WTC11 (cell line): ENCODE results near the gene SUCLA2. TPM values are rescaled to one million over a fixed set of nuclear protein-coding genes. Genes with fewer than 3 reads are reported as not detected.

Experiments
- ATAC-seq: fragments of 200-7000 bp; cut with Tn5 transposase; 2 replicates; pipeline ENCODE4 v1.10.0; 2021; ENCODE audit warnings: mild to moderate bottlenecking, moderate library complexity
- CTCF ChIA-PET: fragments of 300-600 bp; sonication (Branson Sonifier 250); formaldehyde crosslinking; loops from one replicate; lab custom pipeline; 2021; ENCODE audit warnings: antibody characterized with exemption; lab: Charles Lee
- POLR2A ChIA-PET: fragments of 350-600 bp; sonication (Branson Sonifier 250); formaldehyde crosslinking; loops from one replicate; lab custom pipeline; 2021; ENCODE audit warnings: antibody characterized with exemption; lab: Charles Lee
- DNase-seq: peaks from one replicate; pipeline ENCODE4 v3.0.0; 2021; ENCODE audit warnings: low spot score
- H3K27ac Mint-ChIP-seq: 2 replicates; pipeline ENCODE4 v1.8.0; 2021; ENCODE audit warnings: mixed read lengths
- H3K27me3 Mint-ChIP-seq: 2 replicates; pipeline ENCODE4 v1.8.0; 2021; ENCODE audit warnings: low read depth, mild to moderate bottlenecking, moderate library complexity, mixed read lengths
- H3K36me3 Mint-ChIP-seq: 2 replicates; pipeline ENCODE4 v1.8.0; 2021; ENCODE audit warnings: mixed read lengths
- H3K4me1 Mint-ChIP-seq: 2 replicates; pipeline ENCODE4 v1.8.0; 2022; ENCODE audit warnings: mixed read lengths
- H3K4me3 Mint-ChIP-seq: 2 replicates; pipeline ENCODE4 v1.8.0; 2021; ENCODE audit warnings: mild to moderate bottlenecking, moderate library complexity, mixed read lengths
- H3K9me3 Mint-ChIP-seq: 2 replicates; pipeline ENCODE4 v1.8.0; 2021; ENCODE audit warnings: mixed read lengths
- AFF4 ChIP-seq: sonication (generic); formaldehyde crosslinking; IDR thresholded peaks from 2 replicates; pipeline ENCODE4 v1.8.1; 2023; ENCODE audit warnings: mild to moderate bottlenecking, missing genetic modification reagents, borderline replicate concordance
- CTCF ChIP-seq: fragments of 200-600 bp; IDR thresholded peaks from 2 replicates; pipeline ENCODE4 v1.8.0; 2022; ENCODE audit warnings: antibody characterized with exemption
- E2F5 ChIP-seq: sonication (generic); formaldehyde crosslinking; IDR thresholded peaks from 2 replicates; pipeline ENCODE4 v1.8.1; 2022; ENCODE audit warnings: mild to moderate bottlenecking, moderate library complexity, missing genetic modification reagents
- ESRRA ChIP-seq: sonication (generic); formaldehyde crosslinking; IDR thresholded peaks from 2 replicates; pipeline ENCODE4 v1.8.1; 2022; ENCODE audit warnings: mild to moderate bottlenecking, missing genetic modification reagents, borderline replicate concordance
- GTF2I ChIP-seq: fragments of 250-450 bp; sonication (Bioruptor Pico); conservative IDR thresholded peaks from 2 replicates; pipeline ENCODE4 v1.4.0; 2021; ENCODE audit warnings: mild to moderate bottlenecking
- NFATC4 ChIP-seq: fragments of 250-450 bp; sonication (Bioruptor Pico); IDR thresholded peaks from 2 replicates; pipeline ENCODE4 v1.9.0; 2021; ENCODE audit warnings: mild to moderate bottlenecking
- NFYB ChIP-seq: sonication (generic); formaldehyde crosslinking; conservative IDR thresholded peaks from 2 replicates; pipeline ENCODE4 v1.8.0; 2022; ENCODE audit warnings: low read depth, missing genetic modification reagents
- ZNF219 ChIP-seq: sonication (generic); formaldehyde crosslinking; IDR thresholded peaks from 2 replicates; pipeline ENCODE4 v1.8.0; 2023; ENCODE audit warnings: missing genetic modification reagents, mild to moderate bottlenecking, borderline replicate concordance
- ZNF281 ChIP-seq: sonication (generic); formaldehyde crosslinking; IDR thresholded peaks from 2 replicates; pipeline ENCODE4 v1.8.0; 2023; ENCODE audit warnings: mild to moderate bottlenecking, missing genetic modification reagents
- ZNF423 ChIP-seq: fragments of 250-450 bp; sonication (Bioruptor Pico); IDR thresholded peaks from 2 replicates; pipeline ENCODE4 v2.1.2; 2022; ENCODE audit warnings: mild to moderate bottlenecking, moderate library complexity
- ZNF532 ChIP-seq: fragments of 250-450 bp; sonication (Bioruptor Pico); IDR thresholded peaks from 2 replicates; pipeline ENCODE4 v1.9.0; 2021; ENCODE audit warnings: mild to moderate bottlenecking, borderline replicate concordance
- total RNA-seq: library from RNA; stranded (reverse); gene quantifications from 3 replicates; pipeline ENCODE4 v1.2.3, GENCODE V29; 2021

SUCLA2 gene
- total RNA-seq, 1 experiment from 2014 or later, result 66.8 TPM

GRCh38 chr13:47904241-47904640 is 96.8 kb downstream of the SUCLA2 start (continued):
- TF ChIP-seq ZNF532 (CRISPR knock-in tag), result no peak
- TF ChIP-seq ZNF423, result no peak

GRCh38 chr13:47903836-47904235 is 97.2 kb downstream of the SUCLA2 start:
- no peak for TF ChIP-seq GTF2I
- H3K4me1 Mint-ChIP-seq, result peaks cover 8% of the 10 kb centered on the region
- H3K4me3 Mint-ChIP-seq, result no peak overlapping the region
- DNase-seq (no peak), ATAC-seq (no peak)
- ChIA-PET POLR2A (interaction anchor here (0.6 kb wide), 1 partner anchor 776 kb away, joined by 4 read pairs; no protein-coding TSS in a partner anchor), CTCF (interaction anchor here (0.7 kb wide), 1 partner anchor 568 kb away, joined by 4 read pairs; no protein-coding TSS in a partner anchor)
- H3K9me3 Mint-ChIP-seq, result peaks cover 25% of the 10 kb centered on the region
- H3K36me3 Mint-ChIP-seq, result peaks cover 21% of the 10 kb centered on the region
- H3K27ac Mint-ChIP-seq, result no peak overlapping the region
- no peaks in the 10 kb centered on the region for H3K27me3 Mint-ChIP-seq

GRCh38 chr13:47901441-47901840 is 99.6 kb downstream of the SUCLA2 start:
- Mint-ChIP-seq H3K9me3 (peaks cover 25% of the 10 kb centered on the region), H3K27me3 (no peaks in the 10 kb centered on the region), H3K4me1 (peaks cover 15% of the 10 kb centered on the region), H3K36me3 (peaks cover 21% of the 10 kb centered on the region), H3K4me3 (no peak overlapping the region), H3K27ac (no peak overlapping the region)
- ChIA-PET POLR2A (no interaction called here), CTCF (interaction anchor here (0.8 kb wide), 1 partner anchor 102 kb away, joined by 3 read pairs; no protein-coding TSS in a partner anchor)
- ATAC-seq (no peak), DNase-seq (no peak)
- TF ChIP-seq ESRRA (CRISPR knock-in tag), result no peak
- TF ChIP-seq E2F5 (CRISPR knock-in tag), result no peak
- TF ChIP-seq NFATC4 (CRISPR knock-in tag), result no peak
- TF ChIP-seq GTF2I, result no peak
- no peak for TF ChIP-seq CTCF
- no peak for TF ChIP-seq ZNF281 (CRISPR knock-in tag)
- no peak for TF ChIP-seq NFYB (CRISPR knock-in tag)
- no peak for TF ChIP-seq ZNF219 (CRISPR knock-in tag)
- no peak for TF ChIP-seq AFF4 (CRISPR knock-in tag)
